OCI-LY7 (cell line): ENCODE measurements around the gene ZNRD2. TPM values are rescaled to one million over a fixed set of nuclear protein-coding genes. Genes with fewer than 3 reads are reported as not detected.

Experiments used
- BruUV-seq: library from RNA; stranded (reverse); fragments of 400-500 nt; replicated peaks from 2 replicates; lab custom pipeline; 2021; lab: Mats Ljungman, UMichigan
- CTCF ChIA-PET: fragments of 300-600 bp; sonication (Branson Sonifier 250); formaldehyde crosslinking; loops from one replicate; lab custom pipeline; 2022; ENCODE audit warnings: antibody characterized with exemption; ENCODE audit not compliant: unreplicated experiment; lab: Charles Lee
- POLR2A ChIA-PET: fragments of 300-600 bp; sonication (Branson Sonifier 250); formaldehyde crosslinking; loops from one replicate; lab custom pipeline; 2022; ENCODE audit warnings: antibody characterized with exemption; lab: Charles Lee
- DNase-seq: peaks from one replicate; pipeline ENCODE4 v3.0.0-alpha.2; 2015; ENCODE audit warnings: low spot score
- H2AFZ ChIP-seq: fragments of 200-600 bp; sonication (generic), shearing (Covaris generic); 2 replicates; pipeline ENCODE4 v1.6.1; 2014; ENCODE audit warnings: mild to moderate bottlenecking, antibody characterized with exemption, low read length, moderate library complexity
- H3K27ac ChIP-seq: fragments of 200-600 bp; sonication (generic); 2 replicates; pipeline ENCODE4 v1.5.1; 2014; ENCODE audit warnings: mixed run types, low read depth, mild to moderate bottlenecking, moderate library complexity, low read length, inconsistent platforms; ENCODE audit not compliant: poor library complexity, severe bottlenecking
- H3K36me3 ChIP-seq: fragments of 200-600 bp; sonication (generic); 2 replicates; pipeline ENCODE4 v1.6.1; 2014; ENCODE audit warnings: mild to moderate bottlenecking, antibody characterized with exemption, low read length, moderate library complexity, mixed read lengths; ENCODE audit not compliant: insufficient read depth
- H3K4me1 ChIP-seq: fragments of 200-600 bp; sonication (generic); 2 replicates; pipeline ENCODE4 v1.5.1; 2014; ENCODE audit warnings: mild to moderate bottlenecking, low read length; ENCODE audit not compliant: insufficient read depth, poor library complexity, severe bottlenecking
- H3K4me2 ChIP-seq: fragments of 200-600 bp; sonication (generic); 2 replicates; pipeline ENCODE4 v1.6.1; 2014; ENCODE audit warnings: mild to moderate bottlenecking, low read length
- H3K4me3 ChIP-seq: fragments of 200-600 bp; sonication (generic); 2 replicates; pipeline ENCODE4 v1.5.1; 2014; ENCODE audit warnings: mild to moderate bottlenecking, low read depth, low read length; ENCODE audit not compliant: poor library complexity, severe bottlenecking
- H3K79me2 ChIP-seq: fragments of 200-600 bp; sonication (generic); 2 replicates; pipeline ENCODE4 v1.6.1; 2016; ENCODE audit warnings: low read depth, mild to moderate bottlenecking, low read length, moderate library complexity, mixed read lengths; ENCODE audit not compliant: insufficient read depth
- H3K9me2 ChIP-seq: fragments of 200-600 bp; sonication (generic); 2 replicates; pipeline ENCODE4 v1.6.1; 2016; ENCODE audit warnings: mild to moderate bottlenecking, low read length, mixed read lengths; ENCODE audit not compliant: insufficient read depth
- H3K9me3 ChIP-seq: fragments of 200-600 bp; sonication (generic); 2 replicates; pipeline ENCODE4 v1.6.1; 2014; ENCODE audit warnings: mild to moderate bottlenecking, mixed run types, low read length, mixed read lengths
- H4K20me1 ChIP-seq: fragments of 200-600 bp; sonication (generic); 2 replicates; pipeline ENCODE4 v1.6.1; 2014; ENCODE audit warnings: mild to moderate bottlenecking, antibody characterized with exemption, low read length, moderate library complexity, mixed read lengths; ENCODE audit not compliant: insufficient read depth
- EZH2phosphoT487 ChIP-seq: fragments of 200-600 bp; sonication (generic); IDR thresholded peaks from 2 replicates; pipeline ENCODE4 v1.6.1; 2018; ENCODE audit warnings: low read depth, borderline replicate concordance, mild to moderate bottlenecking, mixed run types, antibody characterized with exemption, low read length, moderate library complexity, mixed read lengths
- intact Hi-C: fragments of 100-400 bp; cut with micrococcal nuclease; formaldehyde crosslinking; loops from one replicate; pipeline ENCODE4 v1.10.0; 2022; ENCODE audit not compliant: unreplicated experiment
- total RNA-seq, 2 experiments: library from RNA; depleted of rRNA in 1 of 2; stranded (reverse); fragments of >200 nt in 1 of 2; shearing (Covaris generic) in 1 of 2; gene quantifications; 2 replicates each; pipeline ENCODE4 v1.2.3, GENCODE V29; 2014 to 2022
- TF ChIP-seq, protein P1 (sequence below): fragments of 200-600 bp; sonication (generic); conservative IDR thresholded peaks from 2 replicates; pipeline ENCODE4 v1.5.1; 2014; ENCODE audit warnings: mild to moderate bottlenecking, antibody characterized with exemption, low read length, moderate library complexity, mixed read lengths

ZNRD2 gene
- total RNA-seq, 2 experiments from 2014 or later: 43.4 to 60.4 TPM

DNA sequence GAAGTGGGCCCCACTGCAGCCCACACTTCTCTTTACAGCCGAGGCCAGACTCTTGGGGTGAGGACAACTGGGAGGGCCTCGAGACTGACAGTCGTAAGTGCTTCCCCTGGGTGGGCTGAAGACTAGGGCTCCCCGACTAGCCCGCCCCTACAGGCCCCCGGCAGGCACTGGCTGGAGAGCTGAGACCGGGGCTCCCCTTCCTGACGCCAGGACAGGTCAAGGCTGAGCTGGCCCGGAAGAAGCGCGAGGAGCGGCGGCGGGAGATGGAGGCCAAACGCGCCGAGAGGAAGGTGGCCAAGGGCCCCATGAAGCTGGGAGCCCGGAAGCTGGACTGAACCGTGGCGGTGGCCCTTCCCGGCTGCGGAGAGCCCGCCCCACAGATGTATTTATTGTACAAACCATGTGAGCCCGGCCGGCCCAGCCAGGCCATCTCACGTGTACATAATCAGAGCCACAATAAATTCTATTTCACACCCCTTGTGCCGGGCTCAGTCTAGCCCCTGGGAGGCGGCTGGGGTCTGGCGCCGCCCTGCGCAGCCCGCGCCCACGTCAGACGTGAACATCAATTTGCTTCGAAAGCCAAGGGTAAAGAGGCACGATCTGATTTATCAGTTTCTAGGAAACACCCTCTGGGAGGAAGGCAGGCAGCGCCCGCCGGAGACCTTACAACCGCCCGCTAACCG lies 31.9 kb upstream of the ZNRD2 start:
- H3K4me1 ChIP-seq: peaks cover 20% of the 10 kb centered on the region
- peaks cover 11% of the 10 kb centered on the region; the same call in 1 of the 2 replicates for H3K36me3 ChIP-seq
- no peaks in the 10 kb centered on the region for H3K9me3 ChIP-seq
- POLR2A ChIA-PET: no interaction called here
- H3K27ac ChIP-seq: no peak overlapping the region
- CTCF ChIA-PET: interaction anchor here (0.5 kb wide), 1 partner anchor 9 kb away, joined by 3 read pairs; no protein-coding TSS in a partner anchor
- H3K4me2 ChIP-seq: no peak overlapping the region
- intact Hi-C loops: no loop called here
- BruUV-seq: TSS peak; percentile 76
- H3K79me2 ChIP-seq: no peaks in the 10 kb centered on the region
- no peaks in the 10 kb centered on the region for H4K20me1 ChIP-seq
- no peak overlapping the region for H3K4me3 ChIP-seq
- TF ChIP-seq, protein P1, sequence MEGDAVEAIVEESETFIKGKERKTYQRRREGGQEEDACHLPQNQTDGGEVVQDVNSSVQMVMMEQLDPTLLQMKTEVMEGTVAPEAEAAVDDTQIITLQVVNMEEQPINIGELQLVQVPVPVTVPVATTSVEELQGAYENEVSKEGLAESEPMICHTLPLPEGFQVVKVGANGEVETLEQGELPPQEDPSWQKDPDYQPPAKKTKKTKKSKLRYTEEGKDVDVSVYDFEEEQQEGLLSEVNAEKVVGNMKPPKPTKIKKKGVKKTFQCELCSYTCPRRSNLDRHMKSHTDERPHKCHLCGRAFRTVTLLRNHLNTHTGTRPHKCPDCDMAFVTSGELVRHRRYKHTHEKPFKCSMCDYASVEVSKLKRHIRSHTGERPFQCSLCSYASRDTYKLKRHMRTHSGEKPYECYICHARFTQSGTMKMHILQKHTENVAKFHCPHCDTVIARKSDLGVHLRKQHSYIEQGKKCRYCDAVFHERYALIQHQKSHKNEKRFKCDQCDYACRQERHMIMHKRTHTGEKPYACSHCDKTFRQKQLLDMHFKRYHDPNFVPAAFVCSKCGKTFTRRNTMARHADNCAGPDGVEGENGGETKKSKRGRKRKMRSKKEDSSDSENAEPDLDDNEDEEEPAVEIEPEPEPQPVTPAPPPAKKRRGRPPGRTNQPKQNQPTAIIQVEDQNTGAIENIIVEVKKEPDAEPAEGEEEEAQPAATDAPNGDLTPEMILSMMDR: no peak
- TF ChIP-seq EZH2phosphoT487: no peak
- no peak overlapping the region for H2AFZ ChIP-seq
- H3K9me2 ChIP-seq: no peaks in the 10 kb centered on the region
- no peak for DNase-seq

DNA sequence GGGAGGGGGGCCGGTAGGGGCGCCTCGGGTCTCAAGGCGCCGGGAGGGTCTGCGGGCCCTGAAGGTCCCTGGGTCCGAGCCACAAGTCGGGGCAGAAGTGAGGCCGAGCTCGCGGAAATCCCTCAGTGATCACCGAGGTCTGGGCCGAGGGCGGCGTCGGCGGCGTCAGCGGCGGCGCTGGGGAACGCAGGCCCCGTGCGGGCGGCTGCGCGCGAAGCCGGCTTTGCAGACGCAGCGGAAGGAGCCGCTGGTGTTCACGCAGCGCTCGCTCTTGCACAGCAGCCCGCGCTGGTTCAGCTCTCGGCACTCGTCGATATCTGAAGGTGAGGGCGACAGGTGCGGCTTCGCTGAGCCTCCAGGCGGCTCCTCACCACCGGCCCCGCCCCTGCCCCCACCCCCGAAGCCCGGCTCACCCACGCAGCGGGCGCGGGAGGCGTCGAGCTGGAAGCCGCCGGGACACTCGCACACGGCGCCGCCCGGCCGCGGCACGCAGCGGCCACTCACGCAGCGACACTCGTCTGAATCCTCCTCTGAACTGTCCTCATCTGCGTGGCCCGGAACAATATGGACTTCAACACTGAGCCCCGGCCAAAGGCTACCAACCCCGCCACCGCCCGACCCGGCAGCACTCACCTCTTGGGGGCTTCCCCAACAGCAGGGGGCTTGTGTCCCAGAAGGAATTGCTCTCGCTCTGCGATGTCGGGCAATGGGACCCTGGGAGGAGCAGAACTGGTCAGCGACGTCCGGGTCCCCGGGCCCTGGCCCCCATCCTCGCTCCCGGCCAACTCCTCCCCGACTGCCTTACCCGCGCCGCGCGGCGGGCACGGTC lies 31.1 kb upstream of the ZNRD2 start:
- H3K4me2 ChIP-seq: peak overlapping the region; percentile 85
- DNase-seq: no peak
- TF ChIP-seq, protein P1: no peak
- TF ChIP-seq EZH2phosphoT487: no peak
- peaks cover 11% of the 10 kb centered on the region; the same call in 1 of the 2 replicates for H3K36me3 ChIP-seq
- H3K9me3 ChIP-seq: no peaks in the 10 kb centered on the region
- H3K9me2 ChIP-seq: no peaks in the 10 kb centered on the region
- H2AFZ ChIP-seq: no peak overlapping the region
- no TSS peak for BruUV-seq
- no peaks in the 10 kb centered on the region for H3K79me2 ChIP-seq
- H4K20me1 ChIP-seq: no peaks in the 10 kb centered on the region
- ChIA-PET CTCF (interaction anchor here (0.5 kb wide), 3 partner anchors 9 to 264 kb away, joined by 3 to 4 read pairs (median 3); partner anchors contain the start of gene SCYL1), POLR2A (interaction anchor here (0.7 kb wide), 1 partner anchor 46 kb away, joined by 3 read pairs; no protein-coding TSS in a partner anchor)
- H3K27ac ChIP-seq: no peak overlapping the region
- intact Hi-C loops: no loop called here
- H3K4me3 ChIP-seq: peak overlapping the region; percentile 71
- peaks cover 20% of the 10 kb centered on the region for H3K4me1 ChIP-seq
